Naive thymus-derived CD4-positive, alpha-beta T cell (primary cell): Measurements from ENCODE around the gene GRB14. TPM values are rescaled to one million over a fixed set of nuclear protein-coding genes. Genes with fewer than 3 reads are reported as not detected.
"Not testable (repeated sequence)": the region's sequence is repeated elsewhere in the genome, so short reads cannot be mapped to it uniquely, and the experiment has no call there.

Experiments used
- ATAC-seq: fragments of 150-1000 bp; cut with Tn5 transposase; 2 replicates; pipeline ENCODE4 v1.10.0; 2021; ENCODE audit warnings: mild to moderate bottlenecking, moderate library complexity
- CTCF ChIA-PET: fragments of 350-600 bp; sonication (Branson Sonifier 250); formaldehyde crosslinking; loops from one replicate; lab custom pipeline; 2021; ENCODE audit warnings: antibody characterized with exemption; lab: Charles Lee
- POLR2A ChIA-PET: fragments of 350-600 bp; sonication (Branson Sonifier 250); formaldehyde crosslinking; loops from one replicate; lab custom pipeline; 2021; ENCODE audit warnings: antibody characterized with exemption, inconsistent platforms; lab: Charles Lee
- DNase-seq, 9 donors: peaks; one replicate each; pipeline versions ENCODE4 v3.0.0 to v3.0.0-alpha.2; 2020 to 2022; ENCODE audit warnings: mixed read lengths in 1 of 9
- H3K27ac ChIP-seq: one replicate; pipeline ENCODE4 v1.7.0; 2013; ENCODE audit warnings: mild to moderate bottlenecking, low read depth, low read length, moderate library complexity
- H3K27me3 ChIP-seq, 2 donors: one replicate each; pipeline ENCODE4 v1.7.0; 2013; ENCODE audit warnings: low read length in 2 of 2, mild to moderate bottlenecking in 2 of 2, moderate library complexity in 2 of 2; ENCODE audit not compliant: control insufficient read depth in 2 of 2, insufficient read depth in 2 of 2
- H3K36me3 ChIP-seq, 3 experiments: 1 replicate in 2 of 3; 2 replicates in 1 of 3; pipeline ENCODE4 v1.7.0; 2013; ENCODE audit warnings: low read length in 3 of 3, mild to moderate bottlenecking in 3 of 3, moderate library complexity in 1 of 3; ENCODE audit not compliant: insufficient read depth in 3 of 3, control insufficient read depth in 2 of 3
- H3K4me1 ChIP-seq, 2 donors: one replicate each; pipeline ENCODE4 v1.7.0; 2013; ENCODE audit warnings: low read length in 2 of 2, mild to moderate bottlenecking in 2 of 2, moderate library complexity in 1 of 2; ENCODE audit not compliant: control insufficient read depth in 2 of 2, insufficient read depth in 2 of 2
- H3K4me3 ChIP-seq: 2 replicates; pipeline ENCODE4 v1.7.0; 2013; ENCODE audit warnings: mild to moderate bottlenecking, low read length
- H3K9me3 ChIP-seq, 3 experiments: 1 replicate in 2 of 3; 2 replicates in 1 of 3; pipeline ENCODE4 v1.7.0; 2013; ENCODE audit warnings: low read length in 3 of 3; ENCODE audit not compliant: control insufficient read depth in 2 of 3
- H3K27ac Mint-ChIP-seq, 9 donors: one replicate each; pipeline ENCODE4 v1.8.0; 2020 to 2022; ENCODE audit warnings: mixed read lengths in 9 of 9, mild to moderate bottlenecking in 8 of 9, moderate library complexity in 5 of 9, inconsistent platforms in 2 of 9
- H3K27me3 Mint-ChIP-seq, 5 donors: one replicate each; pipeline ENCODE4 v1.8.0; 2021 to 2022; ENCODE audit warnings: mixed read lengths in 5 of 5, mild to moderate bottlenecking in 1 of 5
- H3K36me3 Mint-ChIP-seq, 5 donors: one replicate each; pipeline ENCODE4 v1.8.0; 2020 to 2022; ENCODE audit warnings: mixed read lengths in 5 of 5, mild to moderate bottlenecking in 3 of 5, inconsistent platforms in 1 of 5
- H3K4me1 Mint-ChIP-seq, 7 donors: one replicate each; pipeline ENCODE4 v1.8.0; 2020 to 2022; ENCODE audit warnings: mixed read lengths in 7 of 7, mild to moderate bottlenecking in 3 of 7, inconsistent platforms in 1 of 7
- H3K4me3 Mint-ChIP-seq, 10 donors: one replicate each; pipeline ENCODE4 v1.8.0; 2020 to 2022; ENCODE audit warnings: mild to moderate bottlenecking in 10 of 10, mixed read lengths in 10 of 10, moderate library complexity in 6 of 10, inconsistent platforms in 2 of 10
- H3K9me3 Mint-ChIP-seq, 11 donors: one replicate each; pipeline ENCODE4 v1.8.0; 2020 to 2022; ENCODE audit warnings: mixed read lengths in 11 of 11, mild to moderate bottlenecking in 4 of 11, inconsistent platforms in 1 of 11, moderate library complexity in 1 of 11
- intact Hi-C, 2 donors: fragments of 100-400 bp; cut with micrococcal nuclease; formaldehyde crosslinking; loops; one replicate each; pipeline ENCODE4 v1.15.1; 2023
- polyA plus RNA-seq, 2 donors: library from polyadenylated mRNA; unstranded; fragments of 300-500 nt; fragmentation: Illumina TruSeq; gene quantifications; one replicate each; pipeline ENCODE4 v1.2.3, GENCODE V29; 2021
- total RNA-seq, 6 experiments: library from RNA in 5 of 6; stranded (reverse) in 5 of 6; gene quantifications; 1 replicate in 5 of 6; 2 replicates in 1 of 6; pipeline ENCODE4 v1.2.3 and lab custom pipeline; 2021 to 2026

Gene GRB14
- total and polyA plus RNA-seq, 7 experiments from 2014 or later, result not detected

DNA sequence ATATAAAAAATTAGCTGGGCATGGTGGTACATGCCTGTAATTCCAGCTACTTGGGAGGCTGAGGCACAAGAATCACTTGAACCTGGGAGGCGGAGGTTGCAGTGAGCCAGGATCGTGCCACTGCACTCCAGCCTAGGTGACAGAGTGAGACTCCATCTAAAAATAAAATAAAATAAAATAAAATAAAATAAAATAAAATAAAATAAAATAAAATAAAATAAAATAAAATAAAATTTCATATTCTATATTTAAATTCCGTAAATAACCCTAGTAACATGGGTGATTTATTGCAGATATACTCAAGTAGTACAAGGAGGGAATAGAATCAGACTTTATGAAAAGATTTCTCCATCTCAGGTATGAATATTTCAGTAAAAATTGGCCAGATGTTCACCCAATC, 71.6 kb downstream of the GRB14 start:
- CTCF ChIA-PET, POLR2A ChIA-PET, ATAC-seq, H3K27ac ChIP-seq, H3K4me1 Mint-ChIP-seq, H3K9me3 ChIP-seq, H3K27ac Mint-ChIP-seq, H3K36me3 ChIP-seq, DNase-seq, H3K4me3 ChIP-seq, H3K4me1 ChIP-seq, H3K27me3 ChIP-seq, H3K36me3 Mint-ChIP-seq, intact Hi-C loops, H3K4me3 Mint-ChIP-seq, H3K27me3 Mint-ChIP-seq: not testable (repeated sequence)
- peaks cover 0 to 11% (median 4%) of the 10 kb centered on the region in 11 donors for H3K9me3 Mint-ChIP-seq

DNA sequence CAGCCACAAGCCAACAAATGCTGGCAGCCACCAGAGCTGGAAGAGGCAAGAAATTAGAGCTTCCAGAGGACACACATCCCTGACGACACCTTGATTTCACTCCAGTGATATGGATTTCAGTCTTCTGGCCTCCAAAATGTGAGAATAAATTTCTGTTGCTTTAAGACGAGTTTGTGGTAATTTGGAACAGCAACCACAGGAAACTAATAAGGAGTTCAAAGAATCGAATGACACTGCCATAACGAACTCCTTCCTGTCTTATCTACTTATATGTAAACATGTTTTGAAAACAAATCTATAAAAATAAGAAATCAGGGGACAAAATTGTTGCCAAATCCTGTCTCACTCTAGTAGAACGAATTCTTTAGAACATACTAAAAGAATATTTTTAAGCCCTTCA, 75.8 kb downstream of the GRB14 start:
- H3K27ac ChIP-seq, result no peak overlapping the region
- no peaks in the 10 kb centered on the region for H3K27me3 Mint-ChIP-seq
- H3K36me3 ChIP-seq, result no peaks in the 10 kb centered on the region
- no peak overlapping the region for H3K4me3 ChIP-seq
- H3K27me3 ChIP-seq, result no peaks in the 10 kb centered on the region
- intact Hi-C loops, result no loop called here
- ATAC-seq (no peak), DNase-seq (no peak)
- ChIA-PET CTCF (no interaction called here), POLR2A (no interaction called here)
- H3K9me3 ChIP-seq, result no peaks in the 10 kb centered on the region
- H3K9me3 Mint-ChIP-seq, result peaks cover 0 to 11% (median 4%) of the 10 kb centered on the region in 11 donors
- no peaks in the 10 kb centered on the region for H3K36me3 Mint-ChIP-seq
- H3K27ac Mint-ChIP-seq, result no peak overlapping the region
- peaks cover 0 to 7% (median 0%) of the 10 kb centered on the region in 7 donors for H3K4me1 Mint-ChIP-seq
- no peak overlapping the region for H3K4me3 Mint-ChIP-seq
- H3K4me1 ChIP-seq, result no peaks in the 10 kb centered on the region

- Histone ChIP-seq H3K9me3 (no peaks in the 10 kb centered on the region), H3K4me3 (no peak overlapping the region), H3K36me3 (no peaks in the 10 kb centered on the region), H3K27me3 (no peaks in the 10 kb centered on the region), H3K27ac (no peak overlapping the region), H3K4me1 (no peaks in the 10 kb centered on the region)
- ATAC-seq (no peak), DNase-seq (no peak)
- Mint-ChIP-seq H3K27ac (no peak overlapping the region), H3K27me3 (peaks cover 0 to 3% (median 0%) of the 10 kb centered on the region in 5 donors), H3K9me3 (peaks cover 0 to 11% (median 4%) of the 10 kb centered on the region in 11 donors), H3K4me1 (peaks cover 0 to 7% (median 0%) of the 10 kb centered on the region in 7 donors), H3K36me3 (no peaks in the 10 kb centered on the region), H3K4me3 (no peak overlapping the region)
- intact Hi-C loops, result no loop called here
- ChIA-PET CTCF (no interaction called here), POLR2A (no interaction called here)
Observed at GRCh38 chr2:164542581-164543021, 78.7 kb downstream of the GRB14 start.

DNA sequence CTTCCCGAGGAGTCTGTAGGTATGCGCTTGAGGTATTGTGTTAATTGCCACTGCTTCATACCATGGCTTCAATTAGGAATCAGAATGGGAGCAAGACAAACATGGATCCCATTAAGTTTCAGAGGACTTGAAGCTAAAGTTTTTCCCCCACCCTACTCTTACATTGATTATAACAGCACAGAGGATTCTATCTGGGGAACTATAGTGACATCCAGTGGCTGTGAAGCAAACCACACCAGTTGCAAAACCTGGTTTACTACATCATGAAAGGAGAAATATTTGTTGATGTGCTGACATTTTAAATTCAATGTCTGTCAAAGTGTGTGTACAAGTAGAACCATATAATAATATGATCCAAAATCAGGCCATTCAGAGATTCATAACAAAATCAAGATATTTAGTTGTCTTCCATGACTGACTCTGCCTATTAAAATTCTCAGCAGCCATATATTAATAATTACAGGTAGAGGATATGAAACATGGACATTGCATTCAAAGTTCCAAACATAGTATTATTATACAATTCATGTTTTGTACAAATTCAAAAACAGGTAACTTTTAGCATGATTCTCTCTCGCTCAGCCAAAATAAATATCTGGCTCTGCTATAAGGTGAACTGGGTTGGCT, 82.9 kb downstream of the GRB14 start:
- Histone ChIP-seq H3K4me3 (no peak overlapping the region), H3K27ac (no peak overlapping the region), H3K36me3 (no peaks in the 10 kb centered on the region), H3K4me1 (no peaks in the 10 kb centered on the region), H3K27me3 (no peaks in the 10 kb centered on the region), H3K9me3 (no peaks in the 10 kb centered on the region)
- intact Hi-C loops, result no loop called here
- CTCF ChIA-PET, result no interaction called here
- peaks cover 0 to 7% (median 0%) of the 10 kb centered on the region in 11 donors for H3K9me3 Mint-ChIP-seq
- no peak overlapping the region for H3K27ac Mint-ChIP-seq
- peaks cover 0 to 3% (median 0%) of the 10 kb centered on the region in 5 donors for H3K27me3 Mint-ChIP-seq
- POLR2A ChIA-PET, result no interaction called here
- no peaks in the 10 kb centered on the region for H3K4me1 Mint-ChIP-seq
- DNase-seq (no peak), ATAC-seq (no peak)
- no peaks in the 10 kb centered on the region for H3K36me3 Mint-ChIP-seq
- H3K4me3 Mint-ChIP-seq, result no peak overlapping the region

- intact Hi-C loops, result no loop called here
- Mint-ChIP-seq H3K27ac (no peak overlapping the region), H3K4me3 (no peak overlapping the region), H3K36me3 (no peaks in the 10 kb centered on the region), H3K27me3 (peaks cover 0 to 3% (median 0%) of the 10 kb centered on the region in 5 donors), H3K4me1 (no peaks in the 10 kb centered on the region), H3K9me3 (peaks cover 0 to 4% (median 0%) of the 10 kb centered on the region in 11 donors)
- H3K27me3 ChIP-seq, result no peaks in the 10 kb centered on the region
- H3K4me1 ChIP-seq, result no peaks in the 10 kb centered on the region
- H3K27ac ChIP-seq, result no peak overlapping the region
- no peak overlapping the region for H3K4me3 ChIP-seq
- DNase-seq, result no peak
- no peaks in the 10 kb centered on the region for H3K9me3 ChIP-seq
- ChIA-PET CTCF (no interaction called here), POLR2A (no interaction called here)
- no peaks in the 10 kb centered on the region for H3K36me3 ChIP-seq
- ATAC-seq, result no peak
Observed at GRCh38 chr2:164535280-164536025, 85.8 kb downstream of the GRB14 start.

- intact Hi-C loops, result no loop called here
- H3K9me3 Mint-ChIP-seq, result no peaks in the 10 kb centered on the region
- POLR2A ChIA-PET, result no interaction called here
- no peaks in the 10 kb centered on the region for H3K4me1 Mint-ChIP-seq
- no peaks in the 10 kb centered on the region for H3K36me3 ChIP-seq
- H3K27me3 ChIP-seq, result no peaks in the 10 kb centered on the region
- H3K4me3 ChIP-seq, result no peak overlapping the region
- no peaks in the 10 kb centered on the region for H3K9me3 ChIP-seq
- DNase-seq (no peak), ATAC-seq (no peak)
- H3K36me3 Mint-ChIP-seq, result no peaks in the 10 kb centered on the region
- no peak overlapping the region for H3K27ac ChIP-seq
- CTCF ChIA-PET, result no interaction called here
- H3K27ac Mint-ChIP-seq, result no peak overlapping the region
- H3K27me3 Mint-ChIP-seq, result no peaks in the 10 kb centered on the region
- H3K4me1 ChIP-seq, result no peaks in the 10 kb centered on the region
- no peak overlapping the region for H3K4me3 Mint-ChIP-seq
Observed at GRCh38 chr2:164530464-164530863, 90.8 kb downstream of the GRB14 start.

- ATAC-seq (no peak), DNase-seq (no peak)
- CTCF ChIA-PET, result no interaction called here
- Mint-ChIP-seq H3K4me3 (no peak overlapping the region), H3K9me3 (peaks cover 0 to 16% (median 4%) of the 10 kb centered on the region in 11 donors), H3K4me1 (no peaks in the 10 kb centered on the region), H3K27ac (no peak overlapping the region), H3K36me3 (no peaks in the 10 kb centered on the region), H3K27me3 (no peaks in the 10 kb centered on the region)
- POLR2A ChIA-PET, result no interaction called here
- Histone ChIP-seq H3K4me3 (no peak overlapping the region), H3K9me3 (no peaks in the 10 kb centered on the region), H3K27ac (no peak overlapping the region), H3K36me3 (no peaks in the 10 kb centered on the region), H3K4me1 (no peaks in the 10 kb centered on the region), H3K27me3 (no peaks in the 10 kb centered on the region)
- intact Hi-C loops, result no loop called here
Observed at GRCh38 chr2:164523726-164524125, 97.6 kb downstream of the GRB14 start.
